Upper lobe of left lung (tissue), 4 donors: ENCODE data around the gene CBX5.

Source experiments
- CTCF ChIP-seq, 6 experiments: fragments of 450-650 bp in 4 of 6; fragments of 200-600 bp in 2 of 6; sonication (generic) in 2 of 6; IDR thresholded peaks; one replicate each; pipeline ENCODE4 v1.5.1; 2016 to 2019; ENCODE audit warnings: antibody characterized with exemption in 6 of 6
- EP300 ChIP-seq, 4 donors: sonication (generic); formaldehyde crosslinking; IDR thresholded peaks; one replicate each; pipeline ENCODE4 v1.5.1; 2017; ENCODE audit warnings: antibody characterized with exemption in 4 of 4, control low read depth in 2 of 4
- POLR2A ChIP-seq, 4 donors: fragments of 450-650 bp; IDR thresholded peaks; one replicate each; pipeline ENCODE4 v1.5.1; 2016 to 2017; ENCODE audit warnings: antibody characterized with exemption in 4 of 4, mild to moderate bottlenecking in 2 of 4

DNA sequence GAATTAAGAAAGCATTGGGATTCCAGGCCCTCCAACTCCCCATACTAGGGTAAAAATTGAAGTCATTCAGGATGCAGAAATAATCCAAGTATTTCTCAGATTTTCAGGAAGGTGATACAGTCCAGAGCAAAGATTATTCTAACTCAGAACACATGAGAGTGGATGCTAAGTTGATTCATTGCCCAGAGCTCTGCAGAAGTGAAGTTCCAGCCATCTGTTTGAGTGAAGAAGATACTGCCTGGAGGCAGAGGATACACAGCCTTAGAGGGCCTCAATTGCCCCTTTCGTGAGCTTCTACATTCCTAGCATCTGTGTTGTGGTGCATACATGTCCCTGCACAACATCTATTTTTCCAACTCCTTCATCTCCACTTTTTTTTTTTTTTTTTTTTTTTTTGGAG, 54.3 kb downstream of the CBX5 start:
- TF ChIP-seq EP300 (IDR thresholded peaks at IDR 0.05): no peak
- no peak for TF ChIP-seq CTCF (IDR thresholded peaks at IDR 0.05)
- TF ChIP-seq POLR2A (IDR thresholded peaks at IDR 0.05): no peak
